SW 1271 (cell line): ENCODE measurements around the gene EAF2.
"Not testable (repeated sequence)": the region's sequence is repeated elsewhere in the genome, so short reads cannot be mapped to it uniquely, and the experiment has no call there.

Experiments
- DNase-seq, 2 experiments: peaks; one replicate each; lab custom pipeline; 2025; lab: John Stamatoyannopoulos, UW

The EAF2 gene

GRCh38 chr3:121834671-121835464 is at the start of gene EAF2, which contains the start of gene IQCB1:
Gene EAF2, plus strand, starts transcription at chr3:121835209. Its CDS starts 77 bp downstream, at chr3:121835286.
Gene IQCB1, minus strand, starts transcription at chr3:121835060. Its CDS starts 6,100 bp downstream, at chr3:121828960.
- peak; percentile 76 to 94 for DNase-seq

GRCh38 chr3:121786485-121786884 is 48.5 kb upstream of the EAF2 start:
- no peak for DNase-seq

GRCh38 chr3:121793078-121793477 is 41.9 kb upstream of the EAF2 start:
- DNase-seq, result no peak

- no peak for DNase-seq
Measured at GRCh38 chr3:121794264-121794983, 40.6 kb upstream of the EAF2 start.

- DNase-seq, result no peak
Measured at GRCh38 chr3:121796970-121797369, 38.0 kb upstream of the EAF2 start.

- no peak for DNase-seq
Measured at GRCh38 chr3:121800906-121801305, 34.1 kb upstream of the EAF2 start.

- DNase-seq, result no peak
Measured at GRCh38 chr3:121803771-121804320, 31.2 kb upstream of the EAF2 start.

GRCh38 chr3:121809249-121809648 is 25.8 kb upstream of the EAF2 start:
- no peak for DNase-seq

GRCh38 chr3:121817753-121818152 is 17.3 kb upstream of the EAF2 start:
- DNase-seq, result no peak

GRCh38 chr3:121818578-121818977 is 16.4 kb upstream of the EAF2 start:
- DNase-seq, result no peak

GRCh38 chr3:121819236-121819635 is 15.8 kb upstream of the EAF2 start:
- DNase-seq, result no peak

GRCh38 chr3:121821421-121822199 is 13.4 kb upstream of the EAF2 start:
- no peak for DNase-seq

- no peak for DNase-seq
Measured at GRCh38 chr3:121822973-121823372, 12.0 kb upstream of the EAF2 start.

- DNase-seq, result no peak
Measured at GRCh38 chr3:121834157-121834670, 795 bp upstream of the EAF2 start.

- DNase-seq, result no peak
Measured at GRCh38 chr3:121835465-121835801, 424 bp downstream of the EAF2 start.

- DNase-seq, result no peak
Measured at GRCh38 chr3:121836064-121836463, 1.1 kb downstream of the EAF2 start.

- DNase-seq, result no peak
Measured at GRCh38 chr3:121836481-121836880, 1.5 kb downstream of the EAF2 start.

GRCh38 chr3:121839962-121840361 is 5.0 kb downstream of the EAF2 start:
- no peak for DNase-seq

- no peak for DNase-seq
Measured at GRCh38 chr3:121844892-121845291, 9.9 kb downstream of the EAF2 start.

GRCh38 chr3:121852256-121852655 is 17.2 kb downstream of the EAF2 start:
- no peak for DNase-seq

GRCh38 chr3:121855555-121855954 is 20.5 kb downstream of the EAF2 start:
- DNase-seq, result no peak

- DNase-seq, result not testable (repeated sequence)
Measured at GRCh38 chr3:121857778-121858177, 22.8 kb downstream of the EAF2 start.
